Heart left ventricle (tissue), 13 donors: ENCODE data around the gene JPH2.

ENCODE experiments used
- POLR2A ChIP-seq, 2 donors: fragments of 450-650 bp; IDR thresholded peaks; one replicate each; pipeline ENCODE4 v1.6.1; 2017; ENCODE audit warnings: antibody characterized with exemption in 2 of 2, mild to moderate bottlenecking in 2 of 2, moderate library complexity in 2 of 2
- TF ChIP-seq, protein P1 (sequence below), 12 donors: fragments of 200-600 bp; sonication (generic) in 4 of 12; IDR thresholded peaks; one replicate each; pipeline versions ENCODE4 v1.5.0 to v1.8.0; 2018 to 2022; ENCODE audit warnings: antibody characterized with exemption in 12 of 12, mild to moderate bottlenecking in 5 of 12
- donor health status: ischemic (EF 13 %, LVEDD 7.1; RV severe dilation, severe dysfunction).
- donor health status: DM: no; HTN: yes; CAD: no.
- donor health status: DM: no; HTN: no; CAD: no.
- donor health status: ischemic (EF 25% LVEDD 6.9; RV normal size, moderate dysfunction).
- donor health status: ischemic (EF 25% LVEDD 5.7; RV mildly dilated, moderate dysfunction).
- donor health status: ischemic (EF 35%, LVEDD 5.7; RV mildly dilated, moderate dysfunction).
- donor health status: nonischemic (EF 11% LVEDD 7.7; RV severe dilation, severe dysfunction).
- donor health status: DM: yes; HTN: yes; CAD: no.
- donor health status: PGD.
- donor health status: ischemic (EF 29% LVEDD 5.4; RV normal size, mild dysfunction).
- donor health status: nonischemic (EF 23%, LVEDD 6.1; RV moderate dilation, normal function).

DNA sequence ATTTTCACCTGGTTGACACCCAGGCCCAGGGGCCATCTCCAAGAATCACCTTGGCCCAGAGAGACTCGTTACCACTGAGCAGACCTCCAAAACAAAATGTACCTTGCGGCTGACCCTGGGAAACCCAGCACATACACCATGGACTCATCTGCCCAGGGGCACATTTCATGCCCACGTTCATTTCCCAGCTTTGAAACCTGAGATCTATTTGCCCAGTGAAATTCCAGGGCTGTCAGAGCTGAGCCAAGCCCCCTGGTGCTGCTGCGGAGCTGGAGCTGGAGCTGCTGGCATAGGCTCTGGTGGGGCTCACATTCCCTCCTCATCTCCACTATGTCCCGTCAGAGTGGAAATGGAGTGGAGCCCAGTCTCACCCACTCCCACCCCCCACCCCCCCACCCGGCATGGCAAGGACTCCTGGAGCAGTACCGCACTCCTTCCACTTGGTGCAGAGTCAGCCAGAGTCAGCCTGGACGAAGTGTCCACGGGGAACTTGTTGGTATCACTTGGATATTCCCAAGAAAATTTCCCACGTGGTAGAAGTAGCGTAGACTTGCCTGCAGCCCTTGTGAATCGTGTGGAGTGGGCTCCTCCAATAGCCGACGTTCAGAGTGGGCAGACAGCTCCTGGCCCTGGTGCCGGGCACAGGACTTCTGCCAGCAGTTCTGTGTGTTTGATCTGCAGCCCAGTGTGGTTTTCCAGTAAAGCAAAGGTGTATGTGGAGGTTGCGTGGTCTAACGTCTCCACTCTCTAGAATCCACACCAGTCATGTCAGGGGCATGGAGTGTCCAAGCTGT is 41.7 kb upstream of the JPH2 start:
- TF ChIP-seq, protein P1, sequence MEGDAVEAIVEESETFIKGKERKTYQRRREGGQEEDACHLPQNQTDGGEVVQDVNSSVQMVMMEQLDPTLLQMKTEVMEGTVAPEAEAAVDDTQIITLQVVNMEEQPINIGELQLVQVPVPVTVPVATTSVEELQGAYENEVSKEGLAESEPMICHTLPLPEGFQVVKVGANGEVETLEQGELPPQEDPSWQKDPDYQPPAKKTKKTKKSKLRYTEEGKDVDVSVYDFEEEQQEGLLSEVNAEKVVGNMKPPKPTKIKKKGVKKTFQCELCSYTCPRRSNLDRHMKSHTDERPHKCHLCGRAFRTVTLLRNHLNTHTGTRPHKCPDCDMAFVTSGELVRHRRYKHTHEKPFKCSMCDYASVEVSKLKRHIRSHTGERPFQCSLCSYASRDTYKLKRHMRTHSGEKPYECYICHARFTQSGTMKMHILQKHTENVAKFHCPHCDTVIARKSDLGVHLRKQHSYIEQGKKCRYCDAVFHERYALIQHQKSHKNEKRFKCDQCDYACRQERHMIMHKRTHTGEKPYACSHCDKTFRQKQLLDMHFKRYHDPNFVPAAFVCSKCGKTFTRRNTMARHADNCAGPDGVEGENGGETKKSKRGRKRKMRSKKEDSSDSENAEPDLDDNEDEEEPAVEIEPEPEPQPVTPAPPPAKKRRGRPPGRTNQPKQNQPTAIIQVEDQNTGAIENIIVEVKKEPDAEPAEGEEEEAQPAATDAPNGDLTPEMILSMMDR (IDR thresholded peaks at IDR 0.05): no peak
- TF ChIP-seq POLR2A (IDR thresholded peaks at IDR 0.05): no peak
